ENCODE data around the gene YDJC. TPM values are rescaled to one million over a fixed set of nuclear protein-coding genes. Genes with fewer than 3 reads are reported as not detected.

Gene YDJC
- 3.3 and 15.1 TPM in 2 replicates for total RNA-seq (ENCODE audit: low replicate concordance)

GRCh38 chr22:21629255-21630149, at the start of gene YDJC:
YDJC (minus strand) TSS chr22:21630022; CDS start chr22:21630014, 8 bp downstream.

GRCh38 chr22:21641789-21642583, 12.2 kb upstream of the YDJC start, which contains the start of gene SDF2L1:
SDF2L1 (plus strand) TSS chr22:21642302; CDS start chr22:21642337, 35 bp downstream.

GRCh38 chr22:21632237-21632895, 2.5 kb upstream of the YDJC start, which contains the start of gene CCDC116:
CCDC116 (plus strand) TSS chr22:21632760; CDS start chr22:21633182, 422 bp downstream.

Other genes with a start within 250 kb of the YDJC start
- 0.15 TPM in 1 of 2 replicates, not detected in the other for gene RIMBP3B, start 246.3 kb downstream of the YDJC start, total RNA-seq (ENCODE audit: low replicate concordance)
- gene HIC2, start 212.7 kb downstream of the YDJC start, total RNA-seq (ENCODE audit: low replicate concordance) = 2.0 and 3.0 TPM in 2 replicates
- 0.82 and 1.4 TPM in 2 replicates for gene TMEM191C, start 162.6 kb downstream of the YDJC start, total RNA-seq (ENCODE audit: low replicate concordance)
- 0.15 and 0.70 TPM in 2 replicates for gene RIMBP3C, start 78.6 kb downstream of the YDJC start, total RNA-seq (ENCODE audit: low replicate concordance)
- 10.4 and 25.7 TPM in 2 replicates for gene UBE2L3, start 62.3 kb downstream of the YDJC start, total RNA-seq (ENCODE audit: low replicate concordance)
- gene CCDC116, start 2.7 kb upstream of the YDJC start, total RNA-seq (ENCODE audit: low replicate concordance) = 0.08 and 0.23 TPM in 2 replicates
- 28.5 and 46.2 TPM in 2 replicates for gene SDF2L1, start 12.3 kb upstream of the YDJC start, total RNA-seq (ENCODE audit: low replicate concordance)
- 17.4 and 22.0 TPM in 2 replicates for gene PPIL2, start 36.0 kb upstream of the YDJC start, total RNA-seq (ENCODE audit: low replicate concordance)
- gene YPEL1, start 105.8 kb upstream of the YDJC start, total RNA-seq (ENCODE audit: low replicate concordance) = 0.98 and 1.1 TPM in 2 replicates
- gene MAPK1, start 237.6 kb upstream of the YDJC start, total RNA-seq (ENCODE audit: low replicate concordance) = 28.5 and 33.3 TPM in 2 replicates

All from smooth muscle cell of the coronary artery (primary cell).